NCI-H1436 treated with DMSO at 0.1 percent for 48 hours (cell line): Measurements from ENCODE around the gene PDE6A.

Experiments used
- DNase-seq: peaks from one replicate; lab custom pipeline; 2025; lab: John Stamatoyannopoulos, UW

Gene PDE6A

GRCh38 chr5:149817539-149818060, 127.0 kb downstream of the PDE6A start:
- DNase-seq, result no peak

- no peak for DNase-seq
Measured at GRCh38 chr5:149816661-149817060, 127.9 kb downstream of the PDE6A start.

GRCh38 chr5:149811453-149811852, 133.1 kb downstream of the PDE6A start:
- DNase-seq, result no peak

GRCh38 chr5:149810856-149811255, 133.7 kb downstream of the PDE6A start:
- no peak for DNase-seq

GRCh38 chr5:149809931-149810691, 134.5 kb downstream of the PDE6A start:
- DNase-seq, result peak; percentile 59

GRCh38 chr5:149808264-149808982, 136.2 kb downstream of the PDE6A start:
- DNase-seq, result no peak
